GM23338 (cell line): ENCODE results near the gene OR10H1.

Experiments used
- CREB1 ChIP-seq: fragments of 250-450 bp; sonication (Bioruptor Pico); IDR thresholded peaks from 2 replicates; pipeline ENCODE4 v1.5.0; 2020; ENCODE audit warnings: low read depth, mild to moderate bottlenecking, moderate library complexity
- EZH2 ChIP-seq: fragments of 200-600 bp; sonication (generic); IDR thresholded peaks from one replicate; pipeline ENCODE4 v1.8.0; 2017; ENCODE audit warnings: antibody characterized with exemption, mild to moderate bottlenecking, low read depth; ENCODE audit not compliant: unreplicated experiment
- EZH2phosphoT487 ChIP-seq: fragments of 200-600 bp; sonication (generic); IDR thresholded peaks from one replicate; pipeline ENCODE4 v1.8.1; 2018; ENCODE audit warnings: antibody characterized with exemption; ENCODE audit not compliant: unreplicated experiment
- JUNB ChIP-seq: IDR thresholded peaks from one replicate; pipeline ENCODE4 v1.6.1; 2016; ENCODE audit warnings: antibody characterized with exemption; ENCODE audit not compliant: unreplicated experiment
- POLR2AphosphoS5 ChIP-seq: IDR thresholded peaks from 2 replicates; pipeline ENCODE4 v1.6.1; 2016; ENCODE audit warnings: antibody characterized with exemption, low read depth
- STAT1 ChIP-seq: IDR thresholded peaks from one replicate; pipeline ENCODE4 v1.6.1; 2016; ENCODE audit warnings: antibody characterized with exemption; ENCODE audit not compliant: unreplicated experiment
- TF ChIP-seq, protein P1 (sequence below), 2 experiments: fragments of 200-600 bp in 1 of 2; sonication (generic) in 1 of 2; conservative IDR thresholded peaks; 2 replicates each; pipeline versions ENCODE4 v1.5.1 to v1.6.1; 2016 to 2017; ENCODE audit warnings: antibody characterized with exemption in 2 of 2, low read depth in 2 of 2, mild to moderate bottlenecking in 2 of 2, moderate library complexity in 1 of 2
- TF ChIP-seq, protein P2 (sequence below): IDR thresholded peaks from one replicate; pipeline ENCODE4 v1.6.1; 2018; ENCODE audit warnings: antibody characterized with exemption; ENCODE audit not compliant: unreplicated experiment
- TF ChIP-seq, protein P3 (sequence below): fragments of 250-450 bp; sonication (Bioruptor Pico); IDR thresholded peaks from 2 replicates; pipeline ENCODE4 v1.5.0; 2020; ENCODE audit warnings: mild to moderate bottlenecking, moderate library complexity

DNA sequence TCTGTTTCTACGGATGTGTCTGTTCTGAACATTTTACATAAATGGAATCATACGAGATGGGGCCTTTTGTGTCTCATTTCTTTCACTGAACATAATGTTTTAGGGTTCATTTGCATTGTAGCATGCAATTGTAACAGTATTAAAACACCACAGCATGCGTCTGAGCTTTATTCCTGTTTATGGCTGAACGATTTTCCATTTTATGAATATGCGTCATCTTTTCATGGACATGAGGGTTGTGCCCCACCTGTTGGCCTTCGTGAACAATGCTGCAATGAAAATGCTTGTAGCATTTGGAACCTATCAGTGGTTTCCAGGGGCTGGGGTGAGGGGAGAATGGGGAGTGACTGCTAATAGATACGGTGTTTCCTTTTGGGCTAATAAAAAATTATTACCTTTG is 5.1 kb downstream of the OR10H1 start:
- TF ChIP-seq, protein P1, sequence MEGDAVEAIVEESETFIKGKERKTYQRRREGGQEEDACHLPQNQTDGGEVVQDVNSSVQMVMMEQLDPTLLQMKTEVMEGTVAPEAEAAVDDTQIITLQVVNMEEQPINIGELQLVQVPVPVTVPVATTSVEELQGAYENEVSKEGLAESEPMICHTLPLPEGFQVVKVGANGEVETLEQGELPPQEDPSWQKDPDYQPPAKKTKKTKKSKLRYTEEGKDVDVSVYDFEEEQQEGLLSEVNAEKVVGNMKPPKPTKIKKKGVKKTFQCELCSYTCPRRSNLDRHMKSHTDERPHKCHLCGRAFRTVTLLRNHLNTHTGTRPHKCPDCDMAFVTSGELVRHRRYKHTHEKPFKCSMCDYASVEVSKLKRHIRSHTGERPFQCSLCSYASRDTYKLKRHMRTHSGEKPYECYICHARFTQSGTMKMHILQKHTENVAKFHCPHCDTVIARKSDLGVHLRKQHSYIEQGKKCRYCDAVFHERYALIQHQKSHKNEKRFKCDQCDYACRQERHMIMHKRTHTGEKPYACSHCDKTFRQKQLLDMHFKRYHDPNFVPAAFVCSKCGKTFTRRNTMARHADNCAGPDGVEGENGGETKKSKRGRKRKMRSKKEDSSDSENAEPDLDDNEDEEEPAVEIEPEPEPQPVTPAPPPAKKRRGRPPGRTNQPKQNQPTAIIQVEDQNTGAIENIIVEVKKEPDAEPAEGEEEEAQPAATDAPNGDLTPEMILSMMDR (conservative IDR thresholded peaks at IDR 0.05; ENCODE audit: low read depth in 2 of 2), result no peak
- TF ChIP-seq, protein P2, sequence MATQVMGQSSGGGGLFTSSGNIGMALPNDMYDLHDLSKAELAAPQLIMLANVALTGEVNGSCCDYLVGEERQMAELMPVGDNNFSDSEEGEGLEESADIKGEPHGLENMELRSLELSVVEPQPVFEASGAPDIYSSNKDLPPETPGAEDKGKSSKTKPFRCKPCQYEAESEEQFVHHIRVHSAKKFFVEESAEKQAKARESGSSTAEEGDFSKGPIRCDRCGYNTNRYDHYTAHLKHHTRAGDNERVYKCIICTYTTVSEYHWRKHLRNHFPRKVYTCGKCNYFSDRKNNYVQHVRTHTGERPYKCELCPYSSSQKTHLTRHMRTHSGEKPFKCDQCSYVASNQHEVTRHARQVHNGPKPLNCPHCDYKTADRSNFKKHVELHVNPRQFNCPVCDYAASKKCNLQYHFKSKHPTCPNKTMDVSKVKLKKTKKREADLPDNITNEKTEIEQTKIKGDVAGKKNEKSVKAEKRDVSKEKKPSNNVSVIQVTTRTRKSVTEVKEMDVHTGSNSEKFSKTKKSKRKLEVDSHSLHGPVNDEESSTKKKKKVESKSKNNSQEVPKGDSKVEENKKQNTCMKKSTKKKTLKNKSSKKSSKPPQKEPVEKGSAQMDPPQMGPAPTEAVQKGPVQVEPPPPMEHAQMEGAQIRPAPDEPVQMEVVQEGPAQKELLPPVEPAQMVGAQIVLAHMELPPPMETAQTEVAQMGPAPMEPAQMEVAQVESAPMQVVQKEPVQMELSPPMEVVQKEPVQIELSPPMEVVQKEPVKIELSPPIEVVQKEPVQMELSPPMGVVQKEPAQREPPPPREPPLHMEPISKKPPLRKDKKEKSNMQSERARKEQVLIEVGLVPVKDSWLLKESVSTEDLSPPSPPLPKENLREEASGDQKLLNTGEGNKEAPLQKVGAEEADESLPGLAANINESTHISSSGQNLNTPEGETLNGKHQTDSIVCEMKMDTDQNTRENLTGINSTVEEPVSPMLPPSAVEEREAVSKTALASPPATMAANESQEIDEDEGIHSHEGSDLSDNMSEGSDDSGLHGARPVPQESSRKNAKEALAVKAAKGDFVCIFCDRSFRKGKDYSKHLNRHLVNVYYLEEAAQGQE, result no peak
- TF ChIP-seq CREB1 (CRISPR knock-in tag) (no peak), POLR2AphosphoS5 (no peak), EZH2 (no peak), EZH2phosphoT487 (no peak), JUNB (no peak), STAT1 (no peak)
- TF ChIP-seq, protein P3, sequence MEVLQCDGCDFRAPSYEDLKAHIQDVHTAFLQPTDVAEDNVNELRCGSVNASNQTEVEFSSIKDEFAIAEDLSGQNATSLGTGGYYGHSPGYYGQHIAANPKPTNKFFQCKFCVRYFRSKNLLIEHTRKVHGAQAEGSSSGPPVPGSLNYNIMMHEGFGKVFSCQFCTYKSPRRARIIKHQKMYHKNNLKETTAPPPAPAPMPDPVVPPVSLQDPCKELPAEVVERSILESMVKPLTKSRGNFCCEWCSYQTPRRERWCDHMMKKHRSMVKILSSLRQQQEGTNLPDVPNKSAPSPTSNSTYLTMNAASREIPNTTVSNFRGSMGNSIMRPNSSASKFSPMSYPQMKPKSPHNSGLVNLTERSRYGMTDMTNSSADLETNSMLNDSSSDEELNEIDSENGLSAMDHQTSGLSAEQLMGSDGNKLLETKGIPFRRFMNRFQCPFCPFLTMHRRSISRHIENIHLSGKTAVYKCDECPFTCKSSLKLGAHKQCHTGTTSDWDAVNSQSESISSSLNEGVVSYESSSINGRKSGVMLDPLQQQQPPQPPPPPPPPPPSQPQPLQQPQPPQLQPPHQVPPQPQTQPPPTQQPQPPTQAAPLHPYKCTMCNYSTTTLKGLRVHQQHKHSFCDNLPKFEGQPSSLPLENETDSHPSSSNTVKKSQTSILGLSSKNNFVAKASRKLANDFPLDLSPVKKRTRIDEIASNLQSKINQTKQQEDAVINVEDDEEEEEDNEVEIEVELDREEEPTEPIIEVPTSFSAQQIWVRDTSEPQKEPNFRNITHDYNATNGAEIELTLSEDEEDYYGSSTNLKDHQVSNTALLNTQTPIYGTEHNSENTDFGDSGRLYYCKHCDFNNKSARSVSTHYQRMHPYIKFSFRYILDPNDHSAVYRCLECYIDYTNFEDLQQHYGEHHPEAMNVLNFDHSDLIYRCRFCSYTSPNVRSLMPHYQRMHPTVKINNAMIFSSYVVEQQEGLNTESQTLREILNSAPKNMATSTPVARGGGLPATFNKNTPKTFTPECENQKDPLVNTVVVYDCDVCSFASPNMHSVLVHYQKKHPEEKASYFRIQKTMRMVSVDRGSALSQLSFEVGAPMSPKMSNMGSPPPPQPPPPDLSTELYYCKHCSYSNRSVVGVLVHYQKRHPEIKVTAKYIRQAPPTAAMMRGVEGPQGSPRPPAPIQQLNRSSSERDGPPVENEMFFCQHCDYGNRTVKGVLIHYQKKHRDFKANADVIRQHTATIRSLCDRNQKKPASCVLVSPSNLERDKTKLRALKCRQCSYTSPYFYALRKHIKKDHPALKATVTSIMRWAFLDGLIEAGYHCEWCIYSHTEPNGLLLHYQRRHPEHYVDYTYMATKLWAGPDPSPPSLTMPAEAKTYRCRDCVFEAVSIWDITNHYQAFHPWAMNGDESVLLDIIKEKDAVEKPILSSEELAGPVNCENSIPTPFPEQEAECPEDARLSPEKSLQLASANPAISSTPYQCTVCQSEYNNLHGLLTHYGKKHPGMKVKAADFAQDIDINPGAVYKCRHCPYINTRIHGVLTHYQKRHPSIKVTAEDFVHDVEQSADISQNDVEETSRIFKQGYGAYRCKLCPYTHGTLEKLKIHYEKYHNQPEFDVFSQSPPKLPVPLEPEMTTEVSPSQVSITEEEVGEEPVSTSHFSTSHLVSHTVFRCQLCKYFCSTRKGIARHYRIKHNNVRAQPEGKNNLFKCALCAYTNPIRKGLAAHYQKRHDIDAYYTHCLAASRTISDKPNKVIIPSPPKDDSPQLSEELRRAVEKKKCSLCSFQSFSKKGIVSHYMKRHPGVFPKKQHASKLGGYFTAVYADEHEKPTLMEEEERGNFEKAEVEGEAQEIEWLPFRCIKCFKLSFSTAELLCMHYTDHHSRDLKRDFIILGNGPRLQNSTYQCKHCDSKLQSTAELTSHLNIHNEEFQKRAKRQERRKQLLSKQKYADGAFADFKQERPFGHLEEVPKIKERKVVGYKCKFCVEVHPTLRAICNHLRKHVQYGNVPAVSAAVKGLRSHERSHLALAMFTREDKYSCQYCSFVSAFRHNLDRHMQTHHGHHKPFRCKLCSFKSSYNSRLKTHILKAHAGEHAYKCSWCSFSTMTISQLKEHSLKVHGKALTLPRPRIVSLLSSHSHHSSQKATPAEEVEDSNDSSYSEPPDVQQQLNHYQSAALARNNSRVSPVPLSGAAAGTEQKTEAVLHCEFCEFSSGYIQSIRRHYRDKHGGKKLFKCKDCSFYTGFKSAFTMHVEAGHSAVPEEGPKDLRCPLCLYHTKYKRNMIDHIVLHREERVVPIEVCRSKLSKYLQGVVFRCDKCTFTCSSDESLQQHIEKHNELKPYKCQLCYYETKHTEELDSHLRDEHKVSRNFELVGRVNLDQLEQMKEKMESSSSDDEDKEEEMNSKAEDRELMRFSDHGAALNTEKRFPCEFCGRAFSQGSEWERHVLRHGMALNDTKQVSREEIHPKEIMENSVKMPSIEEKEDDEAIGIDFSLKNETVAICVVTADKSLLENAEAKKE (CRISPR knock-in tag), result no peak
